ENCODE results near the gene PTPN4. TPM values are rescaled to one million over a fixed set of nuclear protein-coding genes. Genes with fewer than 3 reads are reported as not detected.

The PTPN4 gene
- total RNA-seq, 1 experiment from 2014 or later, result 80.5 TPM

- no peak overlapping the region for H2BK20ac ChIP-seq (ENCODE audit: low read depth, low read length, poor library complexity, severe bottlenecking)
- H3K4ac ChIP-seq (ENCODE audit: low read depth, low read length), result no peak overlapping the region
- no peaks in the 10 kb centered on the region for H3K9me3 ChIP-seq (ENCODE audit: control insufficient read depth, low read depth, low read length)
- no peak overlapping the region for H4K8ac ChIP-seq (replicated peaks; ENCODE audit: insufficient read length, low read depth, low read length)
- H3K4me1 ChIP-seq (ENCODE audit: insufficient read depth, low read length), result no peaks in the 10 kb centered on the region
- no peak overlapping the region for H3K56ac ChIP-seq (ENCODE audit: insufficient read length, low read depth, low read length)
- no peak overlapping the region for H3K23ac ChIP-seq (ENCODE audit: insufficient read length, low read depth, low read length)
- H3K14ac ChIP-seq (ENCODE audit: insufficient read depth, low read length), result no peak overlapping the region
- H2BK120ac ChIP-seq (ENCODE audit: low read depth, low read length, poor library complexity, severe bottlenecking), result no peak overlapping the region
- no peak overlapping the region for H4K5ac ChIP-seq (ENCODE audit: insufficient read length, low read depth, low read length)
- no peak overlapping the region for H3K9ac ChIP-seq (ENCODE audit: extremely low read depth, insufficient read length, low read length)
- H4K91ac ChIP-seq (ENCODE audit: insufficient read length, low read depth, low read length), result no peak overlapping the region
- Mint-ChIP-seq H3K9me3 (no peaks in the 10 kb centered on the region), H3K27ac (no peak overlapping the region), H3K4me3 (no peak overlapping the region), H3K36me3 (ENCODE audit: insufficient read depth in 1 of 3, low read depth in 3 of 3) (peaks cover 4 to 33% (median 23%) of the 10 kb centered on the region in 3 experiments; a peak in 6 of 7 replicates), H3K4me1 (no peaks in the 10 kb centered on the region), H3K27me3 (ENCODE audit: low read depth) (no peaks in the 10 kb centered on the region)
- H3K4me2 ChIP-seq (ENCODE audit: insufficient read depth, insufficient read length, low read length), result no peak overlapping the region
- H2BK5ac ChIP-seq (ENCODE audit: insufficient read length, low read length), result no peak overlapping the region
- H3K27ac ChIP-seq (ENCODE audit: insufficient read length, low read depth, low read length), result no peak overlapping the region
- no peak overlapping the region for H3T11ph ChIP-seq (ENCODE audit: low read length)
- H2AFZ ChIP-seq (ENCODE audit: low read length), result no peak overlapping the region
- H2AK5ac ChIP-seq (ENCODE audit: insufficient read length, low read length), result no peak overlapping the region
- no peaks in the 10 kb centered on the region for H4K20me1 ChIP-seq (ENCODE audit: control insufficient read depth, insufficient read depth, insufficient read length)
- no peak overlapping the region for H2BK15ac ChIP-seq (ENCODE audit: low read depth, low read length)
- no peaks in the 10 kb centered on the region for H3K27me3 ChIP-seq (ENCODE audit: insufficient read depth, low read length)
- no peak for DNase-seq
- no peak overlapping the region for H2BK12ac ChIP-seq (ENCODE audit: insufficient read length, low read depth, low read length)
- H3K23me2 ChIP-seq (ENCODE audit: insufficient read length, low read depth, low read length, poor library complexity, severe bottlenecking), result no peaks in the 10 kb centered on the region
- no peak for TF ChIP-seq CTCF (conservative IDR thresholded peaks at IDR 0.05)
- no peak overlapping the region for H3K18ac ChIP-seq (ENCODE audit: insufficient read length, low read depth, low read length)
- H3K79me1 ChIP-seq (ENCODE audit: insufficient read depth, low read depth, low read length, poor library complexity, severe bottlenecking), result no peaks in the 10 kb centered on the region
- H3K79me2 ChIP-seq (ENCODE audit: insufficient read depth, low read length), result no peaks in the 10 kb centered on the region
Observed at GRCh38 chr2:119943058-119943457, 183.3 kb downstream of the PTPN4 start.
